ENCODE measurements around the gene BORA.
"Not testable (repeated sequence)": the region's sequence is repeated elsewhere in the genome, so short reads cannot be mapped to it uniquely, and the experiment has no call there.

Gene BORA

GRCh38 chr13:72727417-72728289, at the start of gene BORA, which contains the start of gene MZT1:
Gene BORA, plus strand, starts transcription at chr13:72727923. Its CDS starts 1,018 bp downstream, at chr13:72728941.
Gene MZT1, minus strand, starts transcription at chr13:72727629. Its CDS starts 27 bp downstream, at chr13:72727602.
- DNase-seq: peak; percentile 95

DNA sequence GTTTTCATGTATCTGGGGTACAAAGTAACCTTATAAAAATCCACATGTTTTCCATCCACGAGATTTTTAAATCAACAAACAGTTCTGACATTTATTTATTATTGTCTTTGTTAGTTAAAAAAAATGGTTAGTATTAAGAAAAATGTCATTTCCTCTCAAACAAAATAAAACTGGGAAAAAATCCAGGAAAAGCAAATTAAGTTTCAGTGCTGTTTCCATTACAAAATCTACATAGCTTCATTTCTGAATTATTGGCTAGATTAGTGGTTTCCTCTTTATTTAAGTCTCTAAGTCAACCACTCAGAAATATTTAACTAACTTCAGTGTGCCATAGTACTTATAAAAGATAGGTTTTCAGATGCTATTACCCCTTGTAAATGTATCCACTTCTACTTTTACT, 49.4 kb upstream of the BORA start:
- no peak for DNase-seq

GRCh38 chr13:72680353-72680752, 47.4 kb upstream of the BORA start:
- no peak for DNase-seq

GRCh38 chr13:72686766-72687165, 41.0 kb upstream of the BORA start:
- no peak for DNase-seq

GRCh38 chr13:72689181-72689696, 38.5 kb upstream of the BORA start:
- DNase-seq: no peak

DNA sequence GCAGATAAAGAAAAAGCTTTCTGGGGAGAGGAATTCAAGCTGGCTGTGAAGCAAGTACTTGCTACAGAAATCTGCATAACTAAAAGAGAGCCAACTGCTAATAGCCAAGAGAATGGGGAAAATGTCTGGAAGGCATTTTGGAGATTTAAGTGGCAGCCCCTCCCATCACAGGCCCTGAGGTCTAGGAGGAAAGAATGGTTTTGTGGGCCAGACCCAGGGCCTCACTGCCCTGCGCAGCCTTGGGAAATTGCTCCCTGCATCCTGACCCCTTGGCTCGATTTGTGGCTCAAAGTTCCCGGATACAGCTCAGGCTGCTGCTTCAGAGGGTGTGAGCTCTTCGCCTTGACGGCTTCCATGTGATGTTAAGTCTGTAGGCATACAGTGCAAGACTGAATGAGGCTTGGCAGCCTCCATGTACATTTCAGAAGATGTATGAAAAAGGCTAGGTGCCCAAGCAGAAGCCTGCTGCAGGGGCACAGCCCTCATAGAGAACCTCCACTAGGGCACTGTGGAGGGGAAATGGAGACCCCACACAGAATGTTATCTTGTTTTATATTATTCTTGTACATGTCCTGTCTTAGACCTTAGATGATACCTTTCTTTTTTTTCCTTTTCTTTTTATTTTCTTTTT, 34.7 kb upstream of the BORA start:
- DNase-seq: no peak

DNA sequence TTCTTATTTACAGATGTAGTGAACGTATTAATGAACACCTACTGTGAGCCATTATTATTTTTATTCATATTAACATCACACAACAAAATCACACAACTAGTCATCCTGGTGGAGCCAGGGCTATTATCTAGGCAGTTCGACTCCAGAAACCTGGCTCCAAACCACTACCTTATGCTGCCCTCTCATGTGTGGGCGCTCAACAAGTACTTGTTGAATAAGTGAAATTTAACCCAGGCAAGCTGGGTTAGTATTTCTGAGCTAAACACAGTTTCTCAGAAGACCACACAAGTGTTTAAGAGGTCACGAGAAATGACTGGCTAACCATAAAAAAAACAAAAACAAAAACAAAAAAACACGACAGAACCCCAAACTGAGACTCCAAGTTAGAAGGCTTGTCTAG, 33.9 kb upstream of the BORA start:
- no peak for DNase-seq

DNA sequence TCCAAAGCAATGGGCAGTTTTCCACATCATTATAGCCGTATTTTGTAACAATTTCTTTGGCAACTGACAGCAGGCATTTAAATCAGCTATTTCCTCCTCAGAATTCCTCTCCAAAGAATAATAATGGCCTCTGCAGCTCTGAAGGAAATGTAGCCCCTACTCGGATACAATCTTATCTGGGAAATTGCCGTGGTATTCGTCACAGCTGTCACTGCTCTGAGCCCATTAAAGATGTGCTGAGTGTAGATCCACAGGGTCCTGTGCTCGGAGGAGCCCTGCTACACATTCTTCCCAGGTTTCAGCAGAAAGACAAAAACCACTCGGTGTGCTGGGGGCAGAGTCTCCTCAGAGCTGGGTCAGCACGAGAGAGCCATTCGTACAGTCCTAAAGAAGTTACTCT, 33.4 kb upstream of the BORA start:
- no peak for DNase-seq

DNA sequence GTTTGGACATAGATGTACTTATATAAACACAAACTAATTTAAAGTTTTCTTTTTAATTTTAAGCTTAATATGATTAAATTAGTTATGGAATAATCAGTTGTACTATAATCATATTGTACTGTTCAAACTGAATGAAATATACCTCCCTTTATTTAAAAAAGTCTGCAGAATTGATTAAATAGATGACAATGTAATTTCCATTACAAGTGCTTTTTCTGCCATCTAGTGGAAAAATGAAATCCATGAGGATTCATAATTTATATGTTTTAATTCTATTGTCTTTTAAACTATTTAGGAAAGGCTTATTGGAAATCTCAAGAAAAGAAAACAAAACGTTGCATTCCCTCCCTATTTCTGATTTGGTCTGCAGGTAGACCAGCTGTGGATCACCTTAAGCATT, 31.1 kb upstream of the BORA start:
- no peak for DNase-seq

- DNase-seq: no peak
Observed at GRCh38 chr13:72698164-72698563, 29.6 kb upstream of the BORA start.

DNA sequence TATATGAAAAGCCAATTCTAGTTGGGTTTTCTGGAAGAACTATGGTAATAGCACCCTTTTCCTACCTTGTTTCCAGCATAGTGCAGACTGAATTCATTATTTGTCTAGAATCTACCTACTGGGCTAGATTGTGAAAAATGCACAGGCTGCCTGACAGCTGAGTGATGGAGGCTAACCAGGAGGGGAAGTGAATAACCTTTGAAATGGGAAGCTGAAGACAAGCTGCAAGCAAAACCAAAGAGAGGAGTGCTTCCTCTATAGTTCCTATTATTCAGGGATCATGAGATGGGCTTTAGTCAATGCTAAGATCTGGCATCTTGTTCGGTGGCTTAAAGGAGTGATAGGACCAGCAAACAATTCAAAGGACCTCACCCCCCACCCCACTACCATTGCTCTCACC, 27.2 kb upstream of the BORA start:
- no peak for DNase-seq

- no peak for DNase-seq
Observed at GRCh38 chr13:72716776-72717175, 10.9 kb upstream of the BORA start.

DNA sequence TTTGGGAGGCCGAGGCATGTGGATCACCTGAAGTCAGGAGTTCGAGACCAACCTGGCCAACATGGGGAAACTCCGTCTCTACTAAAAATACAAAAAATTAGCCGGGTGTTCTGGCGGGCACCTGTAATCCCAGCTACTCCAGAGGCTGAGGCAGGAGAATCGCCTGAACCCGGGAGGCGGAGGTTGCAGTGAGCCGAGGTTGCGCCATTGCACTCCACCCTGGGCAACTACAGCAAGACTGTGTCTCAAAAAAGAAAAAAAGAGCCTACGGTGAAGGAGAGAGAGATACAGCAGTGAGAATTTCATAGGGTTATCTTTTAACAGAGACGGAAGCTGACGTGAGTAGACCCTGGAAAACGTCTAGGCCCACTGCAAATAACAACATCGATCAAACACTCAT, 1.5 kb upstream of the BORA start:
- DNase-seq: not testable (repeated sequence)

- DNase-seq: peak; percentile 38
Observed at GRCh38 chr13:72726726-72727416, 852 bp upstream of the BORA start.

- no peak for DNase-seq
Observed at GRCh38 chr13:72728290-72728605, 525 bp downstream of the BORA start.

- no peak for DNase-seq
Observed at GRCh38 chr13:72737033-72737432, 9.3 kb downstream of the BORA start.

DNA sequence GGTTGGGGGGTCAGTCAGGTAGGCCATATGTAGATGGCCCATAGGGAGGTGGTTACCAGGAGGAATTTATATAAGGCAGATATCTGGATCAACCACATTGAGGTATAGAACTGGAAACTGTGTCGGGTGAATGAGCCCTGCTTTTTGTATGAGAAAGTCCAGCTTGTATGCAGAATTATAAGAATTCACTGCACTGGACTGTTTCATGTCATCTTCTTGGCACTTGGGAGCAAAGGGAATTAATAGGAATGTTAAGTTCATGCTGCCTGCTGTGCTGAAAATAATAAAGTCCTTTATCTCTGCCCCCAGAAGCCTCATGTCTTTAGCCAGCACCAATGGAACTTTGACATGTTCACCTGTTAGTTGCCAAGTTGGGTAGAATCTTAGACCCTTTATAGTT, 12.3 kb downstream of the BORA start:
- no peak for DNase-seq

- no peak for DNase-seq
Observed at GRCh38 chr13:72745260-72745659, 17.5 kb downstream of the BORA start.

DNA sequence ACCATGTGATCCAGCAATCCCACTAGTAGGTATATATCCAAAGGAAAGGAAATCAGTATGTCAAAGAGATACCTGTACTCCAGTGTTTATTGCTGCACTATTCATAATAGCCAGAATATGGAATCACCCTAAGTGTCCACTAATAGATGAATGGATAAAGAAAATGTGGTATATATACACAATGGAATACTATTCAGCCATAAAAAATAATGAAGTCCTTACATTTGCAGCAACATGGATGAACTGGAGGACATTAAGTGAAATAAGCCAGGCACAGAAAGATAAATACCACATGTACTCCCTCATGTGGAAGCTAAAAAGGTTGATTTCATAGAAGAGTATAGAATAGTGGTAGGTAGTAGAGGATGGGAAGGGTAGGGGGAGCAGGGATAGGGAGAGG, 23.5 kb downstream of the BORA start:
- no peak for DNase-seq

- no peak for DNase-seq
Observed at GRCh38 chr13:72754111-72754510, 26.4 kb downstream of the BORA start.

DNA sequence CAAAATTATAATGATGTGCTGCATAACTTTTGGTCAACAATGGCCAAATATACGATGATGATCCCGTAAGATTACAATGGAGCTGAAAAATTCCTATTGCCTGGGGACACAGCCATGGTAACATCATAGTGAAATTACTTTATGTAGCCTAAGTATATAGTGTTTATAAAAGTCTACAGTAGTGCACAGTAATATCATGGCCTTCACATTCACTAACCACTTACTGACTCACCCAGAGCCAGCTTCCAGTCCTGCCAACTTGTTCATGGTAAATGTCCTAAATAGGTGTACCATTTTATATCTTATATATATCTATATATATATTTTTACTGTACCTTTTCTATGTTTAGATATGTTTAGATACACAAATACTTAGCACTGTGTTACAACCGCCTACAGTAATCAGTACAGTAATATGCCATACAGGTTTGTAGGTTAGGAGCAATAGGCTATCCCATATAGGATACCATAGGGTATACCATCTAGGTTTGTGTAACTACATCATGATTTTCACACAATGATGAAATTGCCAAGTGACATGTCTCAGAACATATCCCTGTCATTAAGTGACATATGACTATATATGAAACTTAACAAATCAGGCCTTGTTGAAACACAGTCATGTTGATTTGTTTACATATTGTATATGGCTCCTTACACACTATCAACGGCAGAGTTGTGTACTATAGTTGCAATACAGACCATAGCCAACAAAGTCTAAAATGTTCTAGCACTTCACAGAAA, 30.2 kb downstream of the BORA start:
- DNase-seq: no peak

GRCh38 chr13:72760189-72760588, 32.5 kb downstream of the BORA start:
- DNase-seq: no peak

DNA sequence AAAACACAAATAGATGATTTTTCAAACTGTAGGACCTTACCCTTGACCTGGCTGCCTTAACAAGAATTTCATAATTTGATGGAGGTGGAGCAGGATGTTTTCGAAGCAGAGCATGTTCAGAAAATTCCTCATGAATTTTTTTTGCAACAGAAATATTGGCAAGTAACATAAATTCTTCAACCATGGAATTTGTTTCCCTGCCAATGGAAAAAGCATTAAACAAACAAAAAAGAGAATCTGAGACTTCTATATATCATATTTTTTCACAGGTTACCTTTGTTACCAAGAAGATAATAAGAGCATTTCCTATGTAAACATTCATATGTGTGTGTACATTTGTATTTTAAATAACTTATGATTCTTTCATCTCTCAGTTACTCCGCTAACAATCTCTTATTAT, 35.7 kb downstream of the BORA start:
- DNase-seq: no peak

All from CD4-positive, alpha-beta T cell treated with Interleukin-6 for 4 hours (primary cell).